Measurements from ENCODE around the gene DIP2C.

GRCh38 chr10:290026-290725, 399.3 kb downstream of the DIP2C start:
- TF ChIP-seq CTCF (conservative IDR thresholded peaks at IDR 0.05; ENCODE audit: low read length) (no peak), EZH2phosphoT487 (IDR thresholded peaks at IDR 0.05; ENCODE audit: borderline replicate concordance) (no peak)

All from Loucy (cell line).